B cell (primary cell): ENCODE results near the gene C11orf86. TPM values are rescaled to one million over a fixed set of nuclear protein-coding genes. Genes with fewer than 3 reads are reported as not detected.

Experiments
- ATAC-seq: fragments of 200-7000 bp; cut with Tn5 transposase; one replicate; pipeline ENCODE4 v1.10.0; 2021; ENCODE audit warnings: low read depth, mild to moderate bottlenecking, moderate number of reproducible peaks, moderate library complexity
- CTCF ChIA-PET: fragments of 350-600 bp; sonication (Branson Sonifier 250); formaldehyde crosslinking; loops from one replicate; lab custom pipeline; 2021; ENCODE audit warnings: antibody characterized with exemption, inconsistent platforms; lab: Charles Lee
- POLR2A ChIA-PET: fragments of 350-600 bp; sonication (Branson Sonifier 250); formaldehyde crosslinking; loops from one replicate; lab custom pipeline; 2021; ENCODE audit warnings: antibody characterized with exemption; lab: Charles Lee
- DNase-seq: peaks from one replicate; pipeline ENCODE4 v3.0.0; 2013
- H2AFZ ChIP-seq: 2 replicates; pipeline ENCODE4 v1.6.1; 2012; ENCODE audit warnings: mild to moderate bottlenecking, low read depth, low read length; ENCODE audit not compliant: insufficient read depth, poor library complexity, severe bottlenecking
- H3K27ac ChIP-seq, 2 donors: 1 replicate in 1 of 2; 2 replicates in 1 of 2; pipeline ENCODE4 v1.5.1; 2012 to 2013; ENCODE audit warnings: low read length in 2 of 2, mild to moderate bottlenecking in 2 of 2, moderate library complexity in 1 of 2
- H3K27me3 ChIP-seq, 4 experiments: fragments of 200-600 bp in 1 of 4; sonication (generic) in 1 of 4; replicated peaks in 1 of 4; 1 replicate in 2 of 4; 2 replicates in 2 of 4; pipeline versions ENCODE4 v1.6.1 to v1.7.0; 2013 to 2016; ENCODE audit warnings: low read length in 3 of 4, mild to moderate bottlenecking in 2 of 4, mixed read lengths in 1 of 4, moderate library complexity in 1 of 4; ENCODE audit not compliant: insufficient read depth in 4 of 4, control insufficient read depth in 3 of 4; ENCODE audit errors: control extremely low read depth in 1 of 4
- H3K36me3 ChIP-seq, 2 experiments: replicated peaks in 1 of 2; 1 replicate in 1 of 2; 2 replicates in 1 of 2; pipeline versions ENCODE4 v1.6.1 to v1.7.1; 2013; ENCODE audit warnings: low read length in 1 of 2; ENCODE audit not compliant: insufficient read depth in 2 of 2, control insufficient read depth in 1 of 2; ENCODE audit errors: control extremely low read depth in 1 of 2, extremely low read depth in 1 of 2
- H3K4me1 ChIP-seq, 2 donors: fragments of 200-600 bp in 1 of 2; sonication (generic) in 1 of 2; 1 replicate in 1 of 2; 2 replicates in 1 of 2; pipeline versions ENCODE4 v1.5.1 to v1.6.1; 2013 to 2017; ENCODE audit warnings: low read length in 2 of 2; ENCODE audit not compliant: control insufficient read depth in 2 of 2, insufficient read depth in 2 of 2
- H3K4me2 ChIP-seq: replicated peaks from 2 replicates; pipeline ENCODE3; 2012; ENCODE audit warnings: mild to moderate bottlenecking, low read depth, low read length; ENCODE audit not compliant: poor library complexity, severe bottlenecking
- H3K4me3 ChIP-seq, 5 experiments: fragments of 200-600 bp in 1 of 5; sonication (generic) in 1 of 5; 1 replicate in 3 of 5; 2 replicates in 2 of 5; pipeline versions ENCODE4 v1.5.1 to v1.7.0; 2011 to 2016; ENCODE audit warnings: low read length in 4 of 5, mild to moderate bottlenecking in 4 of 5, low read depth in 2 of 5, control low read depth in 1 of 5, moderate library complexity in 1 of 5; ENCODE audit not compliant: insufficient read depth in 1 of 5; ENCODE audit errors: control extremely low read depth in 1 of 5, extremely low read depth in 1 of 5
- H3K79me2 ChIP-seq: fragments of 200-600 bp; sonication (generic); one replicate; pipeline ENCODE4 v1.6.0; 2016; ENCODE audit warnings: low read length; ENCODE audit not compliant: control insufficient read depth, insufficient read depth
- H3K9ac ChIP-seq: fragments of 200-600 bp; sonication (generic); 2 replicates; pipeline ENCODE4 v1.6.1; 2017; ENCODE audit warnings: mild to moderate bottlenecking, low read length, moderate library complexity
- H3K9me3 ChIP-seq, 3 donors: one replicate each; pipeline versions ENCODE4 v1.6.1 to v1.7.1; 2013; ENCODE audit warnings: low read length in 2 of 3; ENCODE audit not compliant: control insufficient read depth in 2 of 3, insufficient read depth in 1 of 3; ENCODE audit errors: control extremely low read depth in 1 of 3
- H4K20me1 ChIP-seq: 2 replicates; pipeline ENCODE4 v1.6.0; 2012; ENCODE audit warnings: mild to moderate bottlenecking, low read length; ENCODE audit not compliant: insufficient read depth, control insufficient read depth, poor library complexity, severe bottlenecking
- H3K27ac Mint-ChIP-seq: one replicate; pipeline ENCODE4 v1.8.0; 2021; ENCODE audit warnings: mixed read lengths
- H3K27me3 Mint-ChIP-seq: one replicate; pipeline ENCODE4 v1.8.0; 2021; ENCODE audit warnings: mixed read lengths
- H3K4me1 Mint-ChIP-seq: one replicate; pipeline ENCODE4 v1.8.0; 2021; ENCODE audit warnings: mixed read lengths
- H3K4me3 Mint-ChIP-seq: one replicate; pipeline ENCODE4 v1.8.0; 2021; ENCODE audit warnings: mixed read lengths
- H3K9me3 Mint-ChIP-seq: one replicate; pipeline ENCODE4 v1.8.0; 2022; ENCODE audit warnings: mixed read lengths; ENCODE audit not compliant: insufficient read depth
- CTCF ChIP-seq: fragments of 200-600 bp; IDR thresholded peaks from one replicate; pipeline ENCODE4 v1.8.0; 2022; ENCODE audit warnings: antibody characterized with exemption, mild to moderate bottlenecking
- EZH2 ChIP-seq: IDR thresholded peaks from 2 replicates; pipeline ENCODE4 v1.6.1; 2012; ENCODE audit warnings: borderline replicate concordance, low read depth, mild to moderate bottlenecking, moderate library complexity, low read length; ENCODE audit not compliant: insufficient read depth, poor library complexity, severe bottlenecking
- WGBS: methylation state at CpG from one replicate; pipeline ENCODE4 v1.1.5; 2013; ENCODE audit warnings: missing lambda C conversion rate; ENCODE audit not compliant: insufficient coverage; 5-methylcytosine and 5-hydroxymethylcytosine counted together
- intact Hi-C: fragments of 100-400 bp; cut with micrococcal nuclease; formaldehyde crosslinking; loops from one replicate; pipeline ENCODE4 v1.10.0; 2022
- polyA plus RNA-seq: library from polyadenylated mRNA; depleted of rRNA; stranded (reverse); fragments of >200 nt; gene quantifications from 2 replicates; pipeline ENCODE4 v1.2.3, GENCODE V29; 2012
- total RNA-seq, 2 donors: library from RNA; stranded (reverse); fragments of 120-200 nt in 1 of 2; gene quantifications; 1 replicate in 1 of 2; 2 replicates in 1 of 2; pipeline versions ENCODE4 v1.2.3 to v1.2.4, GENCODE V29; 2013 to 2022

The C11orf86 gene
- total and polyA plus RNA-seq, 2 donors (not counting 1 experiment from before 2014, with no cell fraction given): not detected

GRCh38 chr11:66969584-66970225 lies 5.4 kb upstream of the C11orf86 start:
- Histone ChIP-seq H2AFZ (no peak overlapping the region), H3K27ac (no peak overlapping the region), H3K79me2 (no peaks in the 10 kb centered on the region), H3K4me3 (no peak overlapping the region), H4K20me1 (no peaks in the 10 kb centered on the region), H3K9ac (no peak overlapping the region), H3K36me3 (no peaks in the 10 kb centered on the region), H3K4me2 (no peak overlapping the region), H3K9me3 (peaks cover 0 to 3% (median 2%) of the 10 kb centered on the region in 3 donors), H3K27me3 (peaks cover 0 to 6% (median 0%) of the 10 kb centered on the region in 4 experiments), H3K4me1 (no peaks in the 10 kb centered on the region)
- Mint-ChIP-seq H3K9me3 (no peaks in the 10 kb centered on the region), H3K4me1 (no peaks in the 10 kb centered on the region), H3K27me3 (peaks cover 30% of the 10 kb centered on the region), H3K27ac (no peak overlapping the region), H3K4me3 (no peak overlapping the region)
- intact Hi-C loops: no loop called here
- no peak for DNase-seq
- ChIA-PET CTCF (no interaction called here), POLR2A (no interaction called here)
- no peak for TF ChIP-seq EZH2
- WGBS: 86% methylated on average over 1 of the region's 6 CpGs
- ATAC-seq: no peak

GRCh38 chr11:66970371-66970806 lies 4.7 kb upstream of the C11orf86 start:
- TF ChIP-seq CTCF (no peak), EZH2 (no peak)
- H3K4me3 Mint-ChIP-seq: no peak overlapping the region
- no peak for ATAC-seq

More at GRCh38 chr11:66970371-66970806, 4.7 kb upstream of the C11orf86 start:
- Histone ChIP-seq H3K27me3 (peaks cover 0 to 6% (median 0%) of the 10 kb centered on the region in 4 experiments), H2AFZ (no peak overlapping the region), H4K20me1 (no peaks in the 10 kb centered on the region), H3K4me1 (no peaks in the 10 kb centered on the region), H3K79me2 (no peaks in the 10 kb centered on the region), H3K36me3 (no peaks in the 10 kb centered on the region), H3K4me2 (no peak overlapping the region), H3K27ac (no peak overlapping the region), H3K9ac (no peak overlapping the region), H3K9me3 (peaks cover 0 to 4% (median 2%) of the 10 kb centered on the region in 3 donors), H3K4me3 (no peak overlapping the region)
- ChIA-PET CTCF (no interaction called here), POLR2A (no interaction called here)
- H3K27ac Mint-ChIP-seq: no peak overlapping the region
- DNase-seq: no peak
- no peaks in the 10 kb centered on the region for H3K4me1 Mint-ChIP-seq
- WGBS: 82% methylated on average over 3 of the region's 4 CpGs
- intact Hi-C loops: no loop called here
- peaks cover 28% of the 10 kb centered on the region for H3K27me3 Mint-ChIP-seq
- H3K9me3 Mint-ChIP-seq: no peaks in the 10 kb centered on the region
